Lower leg skin (tissue), 3 donors: ENCODE measurements around the gene FCSK.

Source experiments
- CTCF ChIP-seq, 3 donors: fragments of 450-650 bp; IDR thresholded peaks; one replicate each; pipeline ENCODE4 v1.5.1; 2016; ENCODE audit warnings: antibody characterized with exemption in 3 of 3, mild to moderate bottlenecking in 3 of 3, moderate library complexity in 2 of 3
- POLR2A ChIP-seq, 2 donors: fragments of 450-650 bp; IDR thresholded peaks; one replicate each; pipeline ENCODE4 v1.6.1; 2016 to 2017; ENCODE audit warnings: antibody characterized with exemption in 2 of 2, mild to moderate bottlenecking in 1 of 2, moderate library complexity in 1 of 2

- TF ChIP-seq CTCF (IDR thresholded peaks at IDR 0.05) = peak in 1 of 3 donors; percentile 4
- TF ChIP-seq POLR2A (IDR thresholded peaks at IDR 0.05) = no peak
Observed at GRCh38 chr16:70428178-70428998, 26.0 kb upstream of the FCSK start.
